Endothelial cell of hepatic sinusoid (primary cell): ENCODE measurements around the gene IL1R2.

Experiments
- in situ Hi-C: cut with HindIII; loops from 2 replicates; pipeline ENCODE4 v1.10.0; 2017; ENCODE audit warnings: low sequenced_read_pairs

IL1R2 gene

DNA sequence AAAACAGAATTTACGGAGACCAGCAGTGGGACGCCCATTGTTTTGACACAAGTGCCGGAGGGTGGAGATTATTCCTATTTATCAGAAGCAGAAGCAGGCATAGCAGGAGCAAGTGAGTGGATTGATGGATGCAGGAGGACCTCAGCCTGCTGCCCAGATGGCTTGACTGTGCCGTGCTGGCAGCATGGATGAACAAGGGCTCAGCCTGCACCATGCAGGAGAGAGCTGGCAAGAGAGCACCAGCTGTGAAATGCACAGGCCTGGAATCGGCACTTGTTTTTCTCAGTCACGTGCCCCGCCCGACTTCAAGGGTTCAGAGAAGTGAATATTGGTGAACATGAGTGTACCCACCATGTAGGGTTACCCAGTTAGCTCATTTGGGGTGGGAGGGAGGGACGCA, 4.0 kb downstream of the IL1R2 start:
- in situ Hi-C loops = no loop called here

DNA sequence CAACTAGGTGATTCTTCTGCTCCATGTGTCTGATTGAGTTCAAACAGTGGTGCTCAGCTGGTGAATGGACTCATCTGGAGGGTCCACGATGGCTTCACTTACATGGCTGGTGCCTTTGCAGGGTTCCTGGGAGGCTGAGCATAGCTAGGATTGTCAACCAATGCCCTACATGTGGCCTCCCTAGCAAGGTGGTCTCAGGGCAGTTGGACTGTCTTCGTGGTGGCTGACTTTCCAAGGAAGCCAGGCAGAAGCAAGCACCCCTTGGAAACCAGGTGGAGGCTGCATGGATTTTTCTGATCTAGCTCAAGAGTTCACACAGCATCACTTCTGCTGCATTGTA, 6.8 kb downstream of the IL1R2 start:
- in situ Hi-C loops = no loop called here

DNA sequence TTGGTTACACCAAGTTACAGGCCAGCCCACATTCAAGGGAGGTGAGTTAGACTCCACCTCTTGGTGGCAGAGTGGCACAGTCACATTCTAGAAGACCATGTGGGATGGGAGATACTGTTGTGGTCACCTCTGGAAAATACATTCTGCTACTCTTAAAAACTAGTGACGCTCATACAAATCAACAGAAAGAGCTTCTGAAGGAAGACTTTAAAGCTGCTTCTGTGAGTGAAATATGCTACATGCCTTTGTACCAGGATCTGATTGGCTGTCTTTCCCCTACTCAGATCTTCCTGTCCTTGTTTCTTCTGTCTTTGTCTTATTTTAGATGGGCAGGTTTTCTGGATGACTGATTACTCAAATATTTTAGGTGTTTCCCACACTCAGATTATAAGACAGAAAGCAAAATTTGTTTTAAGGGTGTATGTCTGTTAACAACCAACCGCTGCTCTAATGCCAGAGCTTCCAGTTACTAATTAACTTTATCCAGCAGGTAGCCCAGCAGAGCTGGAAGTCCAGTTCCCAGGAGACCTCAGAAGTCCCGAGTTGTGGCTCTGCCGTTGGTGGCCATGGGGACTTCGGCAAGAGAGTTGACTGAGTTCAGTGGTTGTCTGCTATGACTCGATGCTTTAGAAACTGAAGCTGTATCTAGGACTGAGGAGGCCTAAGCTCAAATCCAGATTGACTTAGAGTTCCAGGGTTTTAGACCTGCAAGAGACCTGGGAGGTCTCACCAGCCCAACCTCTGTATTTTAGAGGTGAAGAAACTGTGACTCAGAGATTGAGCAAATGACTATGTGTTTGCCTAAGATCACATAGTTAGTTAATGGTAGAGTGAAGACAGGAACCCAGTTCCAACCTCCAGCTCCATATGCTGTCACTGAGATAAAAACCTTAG, 7.4 kb downstream of the IL1R2 start:
- in situ Hi-C loops = no loop called here

DNA sequence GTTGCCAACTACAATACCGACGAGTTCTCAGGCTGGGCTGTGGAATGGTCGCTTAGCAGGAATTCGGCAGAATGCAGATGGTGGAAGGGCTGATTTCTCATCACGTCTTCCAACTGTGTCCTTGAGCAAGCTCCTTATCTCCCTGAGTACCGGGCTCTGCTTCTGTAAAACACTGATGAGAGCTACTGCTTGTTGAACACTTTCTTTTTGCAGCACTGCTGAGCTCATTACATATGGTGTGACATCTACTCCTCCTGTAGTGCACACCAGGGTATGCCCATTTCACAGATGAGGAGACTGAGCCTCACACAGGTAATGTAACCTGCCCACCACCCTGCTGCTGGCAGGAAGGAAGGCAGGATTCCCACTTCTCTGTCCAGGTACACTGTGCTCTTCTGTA, 8.3 kb downstream of the IL1R2 start:
- in situ Hi-C loops = loop anchor here (10.0 kb wide), 1 partner anchor 425 kb away; the partner anchor contains the start of gene IL18RAP

DNA sequence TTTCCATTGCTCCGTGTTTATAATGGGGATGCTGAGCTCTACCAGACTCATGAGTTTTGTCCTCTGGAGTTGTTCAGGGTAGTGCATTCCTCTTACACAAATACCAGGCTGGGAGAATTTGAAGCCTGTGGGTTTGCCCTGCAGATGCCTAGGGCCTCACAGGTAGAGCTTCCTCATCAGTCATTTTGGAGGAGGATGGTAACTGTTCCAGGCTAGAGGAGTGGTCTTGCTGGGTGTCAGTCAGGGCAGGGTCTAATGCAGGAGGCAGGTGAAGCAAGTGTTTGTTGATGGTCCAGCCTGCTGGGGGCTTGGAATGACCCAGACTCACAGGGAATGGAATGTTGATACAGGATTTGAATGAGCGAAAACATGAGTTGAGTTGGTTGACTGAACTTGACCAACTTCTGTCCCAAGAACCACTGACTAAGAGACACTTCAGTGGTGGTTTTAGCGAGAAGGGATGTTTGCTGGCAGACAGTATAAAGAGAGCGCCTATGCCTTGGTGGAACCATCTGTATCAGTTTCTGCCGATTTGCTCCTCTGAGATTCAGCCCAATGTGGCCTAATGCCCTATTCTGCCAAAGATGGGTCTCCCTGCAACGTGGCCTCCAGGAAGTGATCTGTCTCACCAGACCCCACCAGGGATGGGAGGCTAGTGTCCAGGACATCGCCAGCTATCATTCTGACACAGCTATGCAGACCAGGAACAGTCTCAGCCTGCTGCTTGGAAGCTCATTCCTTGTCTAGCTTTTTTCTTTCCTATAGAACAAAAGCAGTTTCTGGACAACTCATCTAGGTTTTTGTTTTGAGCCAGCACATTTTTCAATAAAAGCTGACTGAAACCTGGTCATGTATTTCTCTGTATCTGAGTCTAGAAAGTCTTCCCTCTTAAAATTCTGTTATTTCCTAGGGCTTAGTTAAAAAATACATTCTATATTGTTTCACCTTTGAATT, 9.3 kb downstream of the IL1R2 start:
- in situ Hi-C loops = loop anchor here (10.0 kb wide), 1 partner anchor 424 kb away; the partner anchor contains the start of gene IL18RAP

DNA sequence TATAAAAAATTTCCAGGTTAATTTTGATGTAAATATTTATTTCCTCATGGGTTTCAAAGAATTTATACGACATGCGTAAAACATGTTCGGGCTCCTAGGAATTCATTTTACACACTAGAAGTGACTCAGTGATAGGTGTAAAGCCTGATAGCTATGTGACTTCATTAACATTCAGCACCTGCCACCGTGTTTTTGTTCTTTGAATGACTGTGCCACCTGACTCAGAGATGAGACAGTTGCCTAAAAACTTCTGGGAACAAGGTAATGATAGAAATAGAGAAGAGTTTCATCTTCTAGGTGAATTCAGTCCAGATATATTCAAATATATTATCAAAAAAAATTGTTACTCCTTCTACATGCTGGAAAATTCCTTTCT, 10.0 kb downstream of the IL1R2 start:
- in situ Hi-C loops = loop anchor here (10.0 kb wide), 1 partner anchor 423 kb away; the partner anchor contains the start of gene IL18RAP

DNA sequence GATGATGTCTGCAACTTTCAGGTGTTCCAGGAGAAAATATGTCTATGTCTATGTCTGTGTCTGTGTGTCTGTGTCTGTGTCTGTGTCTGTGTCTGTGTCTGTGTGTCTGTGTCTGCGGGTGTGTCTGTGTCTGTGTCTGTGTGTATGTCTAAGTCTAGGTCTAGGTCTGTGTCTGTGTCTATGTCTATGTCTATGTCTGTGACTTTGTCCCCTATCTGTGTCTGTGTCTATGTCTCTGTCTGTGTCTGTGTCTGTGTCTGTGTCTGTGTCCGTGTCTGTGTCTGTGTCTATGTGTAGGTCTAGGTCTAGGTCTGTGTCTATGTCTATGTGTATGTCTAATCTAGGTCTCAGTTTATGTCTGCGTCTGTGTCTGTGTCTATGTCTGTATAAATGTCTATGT, 10.5 kb downstream of the IL1R2 start:
- in situ Hi-C loops = loop anchor here (10.0 kb wide), 1 partner anchor 423 kb away; the partner anchor contains the start of gene IL18RAP

DNA sequence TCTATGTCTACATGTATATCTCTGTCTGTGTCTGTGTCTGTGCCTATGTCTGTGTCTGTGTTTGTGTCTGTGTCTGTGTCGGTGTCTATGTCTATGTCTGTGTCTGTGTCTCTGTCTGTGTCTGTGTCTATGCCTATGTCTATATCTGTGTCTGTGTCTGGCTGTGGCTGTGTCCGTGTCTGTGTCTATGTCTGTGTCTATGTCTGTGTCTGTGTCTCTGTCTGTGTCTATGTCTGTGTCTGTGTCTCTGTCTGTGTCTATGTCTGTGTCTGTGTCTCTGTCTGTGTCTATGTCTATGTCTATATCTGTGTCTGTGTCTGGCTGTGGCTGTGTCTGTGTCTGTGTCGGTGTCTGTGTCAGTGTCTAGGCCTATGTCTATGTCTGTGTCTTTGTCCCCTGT, 11.1 kb downstream of the IL1R2 start:
- in situ Hi-C loops = loop anchor here (10.0 kb wide), 1 partner anchor 422 kb away; the partner anchor contains the start of gene IL18RAP

DNA sequence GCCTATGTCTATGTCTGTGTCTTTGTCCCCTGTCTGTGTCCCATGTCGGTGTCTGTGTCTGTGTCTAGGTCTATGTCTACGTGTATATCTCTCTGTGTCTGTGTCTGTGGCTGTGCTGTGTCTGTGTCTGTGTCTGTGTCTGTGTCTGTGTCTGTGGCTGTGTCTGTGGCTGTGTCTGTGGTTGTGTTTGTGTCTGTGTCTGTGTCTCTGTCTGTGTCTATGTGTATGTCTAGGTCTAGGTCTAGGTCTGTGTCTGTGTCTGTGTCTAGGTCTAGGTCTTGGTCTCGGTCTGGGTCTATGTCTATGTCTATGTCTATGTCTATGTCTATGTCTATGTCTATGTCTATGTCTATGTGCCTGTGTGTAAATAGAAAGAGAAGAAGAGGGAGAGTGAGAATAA, 11.9 kb downstream of the IL1R2 start:
- in situ Hi-C loops = loop anchor here (10.0 kb wide), 1 partner anchor 421 kb away; the partner anchor contains the start of gene IL18RAP

DNA sequence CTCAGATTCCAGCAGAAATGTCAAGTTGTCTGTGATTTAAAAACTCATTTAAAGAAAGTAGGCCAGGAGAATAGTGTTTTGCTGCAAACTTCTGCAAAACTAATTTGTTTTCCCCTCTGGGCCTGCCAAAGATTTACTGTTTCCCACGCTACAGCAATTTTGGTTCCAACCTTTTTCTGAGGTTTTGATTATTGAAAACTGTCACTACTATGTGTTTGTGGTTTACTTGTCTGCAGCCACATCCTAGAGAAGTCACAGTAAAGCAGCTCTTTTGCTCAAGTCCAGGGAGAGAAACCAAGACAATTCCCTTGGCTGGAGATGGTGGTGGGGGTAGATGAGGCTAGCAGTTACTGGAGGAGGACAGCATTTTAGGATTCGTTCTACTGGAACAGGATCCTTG, 12.8 kb downstream of the IL1R2 start:
- in situ Hi-C loops = loop anchor here (10.0 kb wide), 1 partner anchor 420 kb away; the partner anchor contains the start of gene IL18RAP

DNA sequence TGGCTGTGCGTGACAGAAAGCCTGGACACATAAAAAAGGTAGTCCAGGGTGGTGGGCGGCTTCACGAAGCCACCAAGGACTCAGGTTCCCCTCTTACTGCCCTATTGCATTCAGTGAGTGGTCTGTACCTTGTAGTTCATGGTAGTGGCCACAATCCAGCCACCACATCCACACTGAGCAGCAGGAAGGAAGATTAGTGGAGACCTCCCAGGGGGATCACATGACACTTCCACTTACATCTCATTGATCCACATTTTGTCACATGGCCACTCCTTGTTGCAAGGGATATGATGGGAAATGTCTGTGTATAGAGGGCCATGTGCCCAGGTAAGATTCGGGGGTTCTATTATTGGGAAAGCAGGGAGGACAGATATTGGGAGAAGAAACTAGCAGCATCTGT, 13.7 kb downstream of the IL1R2 start:
- in situ Hi-C loops = loop anchor here (5.0 to 10.0 kb wide), 2 partner anchors 347 to 419 kb away; partner anchors contain the start of gene IL18RAP

DNA sequence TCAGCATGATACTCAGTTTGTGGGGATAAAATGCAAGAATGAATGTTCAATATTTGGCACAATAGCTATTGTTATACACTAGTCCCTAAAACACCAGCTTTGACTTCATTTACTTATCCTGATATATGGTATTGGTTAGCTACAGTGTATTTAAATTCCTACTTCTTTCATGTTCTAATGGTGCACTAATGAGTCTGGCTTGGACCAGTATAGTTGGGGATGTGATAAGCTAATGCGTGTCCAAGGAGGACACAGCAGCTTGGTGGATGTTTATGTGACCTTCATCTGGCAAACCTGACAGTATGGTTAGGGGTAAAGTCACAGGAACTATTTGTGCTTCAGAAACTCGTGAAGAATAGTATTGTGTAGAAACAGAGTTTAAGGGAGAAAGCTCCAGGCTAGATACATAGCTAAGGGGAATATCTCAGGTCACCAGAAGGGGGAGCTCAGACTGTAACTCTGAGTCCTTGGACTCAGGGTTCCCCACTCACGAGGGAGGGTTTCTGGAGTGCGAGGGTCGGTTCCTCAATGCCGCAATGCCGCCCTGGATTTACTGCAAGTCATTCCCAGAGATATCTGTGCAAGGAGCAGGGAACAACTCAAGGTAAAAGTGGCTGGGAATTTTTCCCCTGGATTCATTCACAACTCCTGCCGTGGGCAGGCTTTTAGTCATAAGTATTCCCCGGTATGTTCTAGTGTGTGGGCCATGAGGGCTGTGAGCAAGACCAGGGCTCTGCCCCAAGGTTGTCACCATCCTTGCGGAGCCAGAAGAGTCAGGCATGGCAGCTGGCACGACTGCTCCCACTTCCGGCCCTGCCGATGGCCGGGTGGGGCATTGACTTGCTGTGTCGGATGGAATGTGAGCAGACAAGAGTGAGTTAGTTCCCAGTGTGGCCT, 14.5 kb downstream of the IL1R2 start:
- in situ Hi-C loops = loop anchor here (5.0 to 10.0 kb wide), 2 partner anchors 346 to 419 kb away; partner anchors contain the start of gene IL18RAP

DNA sequence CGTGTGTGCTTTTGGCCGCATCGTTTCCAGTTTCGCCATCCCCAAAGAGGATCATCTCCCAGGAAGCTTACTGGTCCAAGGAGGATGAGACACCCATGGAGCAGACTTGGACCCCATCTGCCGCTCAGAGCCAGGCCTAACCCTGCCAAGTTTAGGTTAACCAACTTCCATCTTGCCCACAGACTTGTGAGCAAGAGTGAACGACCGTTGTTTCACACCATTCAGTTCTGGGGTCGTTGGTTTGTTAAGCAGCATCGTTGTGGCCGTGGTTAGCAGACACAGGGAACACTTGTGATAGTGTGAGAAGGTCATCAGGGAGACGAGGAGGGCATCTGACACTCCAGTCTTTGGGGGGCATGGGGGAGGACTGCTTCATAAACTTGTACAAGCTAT, 15.1 kb downstream of the IL1R2 start:
- in situ Hi-C loops = loop anchor here (5.0 to 10.0 kb wide), 2 partner anchors 345 to 418 kb away; partner anchors contain the start of gene IL18RAP

DNA sequence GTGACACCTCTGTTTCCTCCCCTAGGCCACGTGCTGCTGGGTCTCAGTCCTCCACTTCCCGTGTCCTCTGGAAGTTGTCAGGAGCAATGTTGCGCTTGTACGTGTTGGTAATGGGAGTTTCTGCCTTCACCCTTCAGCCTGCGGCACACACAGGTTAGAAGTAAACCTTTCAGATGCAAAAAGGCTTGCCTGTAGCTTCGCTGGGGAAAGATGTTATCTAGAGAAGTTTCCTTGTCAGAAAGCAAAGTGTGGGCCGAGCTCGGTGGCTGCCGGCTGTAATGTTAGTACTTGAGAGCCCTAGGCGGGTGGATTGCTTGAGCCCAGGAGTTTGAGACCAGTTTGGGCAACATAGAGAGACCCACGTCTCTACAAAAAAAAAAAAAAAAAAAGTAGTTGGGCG, 16.7 kb downstream of the IL1R2 start:
- in situ Hi-C loops = loop anchor here (5.0 to 10.0 kb wide), 2 partner anchors 344 to 416 kb away; partner anchors contain the start of gene IL18RAP

DNA sequence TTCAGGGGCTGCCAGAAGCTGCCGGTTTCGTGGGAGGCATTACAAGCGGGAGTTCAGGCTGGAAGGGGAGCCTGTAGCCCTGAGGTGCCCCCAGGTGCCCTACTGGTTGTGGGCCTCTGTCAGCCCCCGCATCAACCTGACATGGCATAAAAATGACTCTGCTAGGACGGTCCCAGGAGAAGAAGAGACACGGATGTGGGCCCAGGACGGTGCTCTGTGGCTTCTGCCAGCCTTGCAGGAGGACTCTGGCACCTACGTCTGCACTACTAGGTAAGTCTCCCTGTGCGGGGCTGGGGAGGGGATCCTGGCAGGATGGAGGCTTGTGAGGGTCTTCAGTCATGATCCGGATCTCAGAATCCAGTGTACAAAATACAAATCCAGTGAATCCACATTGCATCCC, 17.8 kb downstream of the IL1R2 start:
- in situ Hi-C loops = loop anchor here (5.0 to 10.0 kb wide), 2 partner anchors 343 to 415 kb away; partner anchors contain the start of gene IL18RAP

DNA sequence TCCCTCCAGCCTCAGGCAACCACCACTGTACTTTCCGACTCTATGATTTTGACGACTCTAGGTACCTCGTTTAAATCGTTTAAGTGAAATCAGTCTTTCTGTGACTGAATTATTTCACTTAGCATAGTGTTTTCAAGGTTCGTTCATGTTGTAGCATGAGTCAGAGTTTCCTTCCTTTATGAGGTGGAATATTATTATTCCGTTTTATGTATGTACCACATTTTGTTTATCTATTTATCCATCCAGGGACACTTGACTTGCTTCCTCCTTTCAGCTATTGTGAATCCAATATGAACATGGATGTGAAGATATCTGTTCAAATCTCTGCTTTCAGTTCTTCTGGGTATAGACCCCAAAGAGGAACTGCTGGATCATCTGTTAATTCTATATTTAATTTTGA, 19.1 kb downstream of the IL1R2 start:
- in situ Hi-C loops = no loop called here

DNA sequence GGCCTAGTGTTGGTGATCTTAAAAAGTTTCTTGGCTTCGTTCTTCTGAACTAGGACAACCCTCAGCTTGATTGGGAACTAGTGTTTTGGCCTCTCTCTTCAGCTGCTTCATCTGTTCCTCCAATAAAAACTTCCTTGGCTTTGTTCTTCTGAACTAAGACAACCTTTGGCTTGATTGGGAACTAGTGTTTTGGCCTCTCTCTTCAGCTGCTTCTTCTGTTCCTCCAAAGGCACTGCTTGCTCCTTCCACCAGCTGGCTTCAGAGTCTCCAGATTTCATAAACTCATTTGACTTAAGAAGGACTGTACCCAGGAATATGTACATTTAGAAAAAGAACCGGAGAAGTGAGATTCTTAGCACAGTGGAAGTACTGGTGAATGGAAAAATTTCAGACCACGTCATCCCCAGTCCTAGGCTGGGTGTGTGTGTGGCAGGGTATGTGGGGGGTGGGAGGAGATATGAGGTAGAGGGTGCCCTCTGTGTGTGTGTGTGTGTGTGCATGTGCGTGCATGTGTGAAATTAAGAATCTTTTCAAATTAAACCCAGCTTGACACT, 20.4 kb downstream of the IL1R2 start:
- in situ Hi-C loops = no loop called here

DNA sequence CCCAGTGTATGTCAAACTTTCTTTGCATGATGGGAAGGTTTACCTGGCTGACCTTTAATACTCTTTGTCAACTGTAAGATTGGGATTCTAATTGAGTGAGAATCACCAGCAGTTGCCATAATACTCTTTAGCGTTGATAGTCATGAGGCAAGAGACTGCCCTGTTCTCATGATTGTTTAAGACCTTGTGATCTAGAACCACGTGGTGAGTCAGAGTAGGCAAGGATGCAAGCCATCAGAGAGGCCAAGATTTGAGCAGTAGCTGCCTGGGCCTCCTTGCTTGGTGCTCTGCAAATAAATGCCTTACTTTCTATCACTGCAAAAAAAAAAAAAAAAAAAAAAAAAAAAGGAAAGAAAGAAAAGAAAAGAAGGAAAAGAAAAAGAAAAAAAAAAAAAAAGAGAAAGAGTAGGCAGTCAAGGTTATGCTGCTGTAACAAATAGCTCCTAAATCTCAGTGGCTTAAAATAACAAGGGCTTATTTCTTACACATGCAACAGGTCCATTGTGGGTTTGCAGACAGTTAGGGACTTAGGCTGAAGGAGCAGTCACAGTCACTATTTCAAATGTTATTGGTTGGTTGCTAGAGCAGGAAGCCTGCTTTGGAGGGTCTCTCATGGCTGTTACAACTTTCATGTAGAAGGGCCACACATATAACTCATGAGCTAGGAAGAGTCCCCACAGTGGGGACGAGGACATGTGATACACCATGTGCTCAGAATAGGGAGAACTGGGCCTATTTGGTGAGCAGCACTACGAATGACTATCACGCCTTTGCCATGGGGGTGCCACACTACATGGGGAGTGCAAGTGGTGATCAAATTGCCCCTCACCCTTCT, 21.7 kb downstream of the IL1R2 start:
- in situ Hi-C loops = no loop called here

DNA sequence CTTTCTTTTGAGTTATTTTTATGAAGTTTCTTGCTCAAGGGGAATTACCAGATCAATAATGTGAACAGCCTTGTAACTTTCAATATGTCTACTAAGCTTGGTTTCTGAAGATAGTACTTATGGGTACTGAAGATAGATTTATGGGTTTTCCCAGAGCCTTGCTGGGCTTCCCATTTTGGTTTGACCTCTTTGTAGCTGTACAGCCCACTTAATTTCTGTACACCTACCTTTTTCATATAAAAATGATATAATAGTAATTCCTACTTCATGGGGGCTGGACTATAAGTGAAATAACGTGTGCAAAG, 22.2 kb downstream of the IL1R2 start:
- in situ Hi-C loops = no loop called here
